ENCODE measurements around the gene ECM1.

- no peak for TF ChIP-seq CTCF (conservative IDR thresholded peaks at IDR 0.05; ENCODE audit: low read depth, low read length)
- no peak for TF ChIP-seq EZH2 (IDR thresholded peaks at IDR 0.05; ENCODE audit: low read length, unreplicated experiment)
- no peak for TF ChIP-seq EZH2phosphoT487 (IDR thresholded peaks at IDR 0.05; ENCODE audit: borderline replicate concordance, low read length)
Observed at GRCh38 chr1:150477320-150477719, 30.6 kb upstream of the ECM1 start.
